SU-DHL-6 (cell line): ENCODE results near the gene TMEM164.

Experiments used
- CTCF ChIP-seq: fragments of 200-600 bp; sonication (generic); IDR thresholded peaks from one replicate; pipeline ENCODE4 v1.5.1; 2017; ENCODE audit warnings: antibody characterized with exemption, mild to moderate bottlenecking, low read length, moderate library complexity; ENCODE audit not compliant: insufficient read depth, poor library complexity, severe bottlenecking
- EZH2phosphoT487 ChIP-seq: fragments of 200-600 bp; sonication (generic), shearing (Covaris generic); conservative IDR thresholded peaks from 2 replicates; pipeline ENCODE4 v1.6.1; 2018; ENCODE audit warnings: mild to moderate bottlenecking, antibody characterized with exemption, low read length, moderate library complexity, mixed read lengths

- TF ChIP-seq CTCF (no peak), EZH2phosphoT487 (no peak)
These were observed 211.8 kb downstream of the TMEM164 start for GRCh38 chrX:110214684-110215083.
